ENCODE data around the gene VGLL3.

DNA sequence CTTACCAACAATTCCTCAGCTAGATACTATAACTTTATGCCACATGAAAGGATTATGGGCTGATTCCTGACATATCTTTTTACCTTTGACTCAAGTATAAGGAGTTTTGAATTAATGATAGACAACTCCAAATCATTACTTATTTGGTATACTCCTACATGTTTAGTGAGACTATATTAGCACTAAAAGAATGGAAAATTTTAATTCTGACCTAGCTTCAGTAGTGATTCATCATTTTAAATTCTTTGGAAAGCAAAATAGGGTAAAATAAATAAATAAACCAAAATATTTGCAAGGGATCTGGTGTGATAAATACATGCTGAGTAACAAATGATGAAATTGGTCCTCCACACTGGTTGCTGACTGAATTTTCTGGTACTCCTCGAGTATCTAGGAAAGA, 42.3 kb upstream of the VGLL3 start:
- no peak for TF ChIP-seq POLR2A (IDR thresholded peaks at IDR 0.05; ENCODE audit: low read length)
- TF ChIP-seq GATA1 (IDR thresholded peaks at IDR 0.05; ENCODE audit: low read depth, low read length), result no peak
